SK-N-SH (cell line): ENCODE data around the gene CAMK2D. TPM values are rescaled to one million over a fixed set of nuclear protein-coding genes. Genes with fewer than 3 reads are reported as not detected.

Source experiments
- CTCF ChIA-PET: fragments of 300-600, 350-600 bp; formaldehyde crosslinking; extraction: SDS; loops from one replicate; lab custom pipeline; 2021; lab: Yijun Ruan, JAX
- POLR2A ChIA-PET: fragments of 350-600 bp; sonication (Branson Sonifier 250); formaldehyde crosslinking; extraction: SDS; loops from one replicate; lab custom pipeline; 2020; ENCODE audit warnings: antibody characterized with exemption, inconsistent platforms; lab: Yijun Ruan, JAX
- DNase-seq: peaks from one replicate; pipeline ENCODE4 v3.0.0; 2012
- H2AFZ ChIP-seq: fragments of 200-600 bp; sonication (generic); 2 replicates; pipeline ENCODE4 v1.8.1; 2016; ENCODE audit warnings: antibody characterized with exemption, mild to moderate bottlenecking, low read depth
- H3F3A ChIP-seq: fragments of 200-600 bp; sonication (generic); replicated peaks from 2 replicates; pipeline ENCODE3; 2016; ENCODE audit warnings: antibody characterized with exemption, mild to moderate bottlenecking; ENCODE audit not compliant: insufficient read depth
- H3K27ac ChIP-seq, 2 experiments: fragments of 200-500 bp in 1 of 2; fragments of 200-600 bp in 1 of 2; sonication (Bioruptor generic) in 1 of 2; sonication (generic), shearing (Covaris generic) in 1 of 2; 2 replicates each; pipeline versions ENCODE4 v1.5.1 to v1.6.1; 2014 to 2016; ENCODE audit warnings: low read depth in 2 of 2, inconsistent platforms in 1 of 2, low read length in 1 of 2, mild to moderate bottlenecking in 1 of 2, mixed read lengths in 1 of 2
- H3K27me3 ChIP-seq: fragments of 200-600 bp; sonication (generic), shearing (Covaris generic); 2 replicates; pipeline ENCODE4 v1.6.1; 2016; ENCODE audit warnings: mixed run types; ENCODE audit not compliant: insufficient read depth
- H3K36me3 ChIP-seq, 2 experiments: fragments of 200-500 bp in 1 of 2; fragments of 200-600 bp in 1 of 2; sonication (Bioruptor generic) in 1 of 2; sonication (generic) in 1 of 2; replicated peaks in 1 of 2; 2 replicates each; pipeline versions ENCODE3 to v1.5.1; 2014 to 2016; ENCODE audit warnings: low read length in 1 of 2, mild to moderate bottlenecking in 1 of 2; ENCODE audit not compliant: insufficient read depth in 2 of 2, control insufficient read depth in 1 of 2
- H3K4me1 ChIP-seq, 2 experiments: fragments of 200-500 bp in 1 of 2; fragments of 200-600 bp in 1 of 2; sonication (Bioruptor generic) in 1 of 2; sonication (generic), shearing (Covaris generic) in 1 of 2; 2 replicates each; pipeline versions ENCODE4 v1.5.1 to v1.6.1; 2014 to 2016; ENCODE audit warnings: low read depth in 1 of 2, low read length in 1 of 2, mixed run types in 1 of 2; ENCODE audit not compliant: insufficient read depth in 2 of 2, control insufficient read depth in 1 of 2
- H3K4me2 ChIP-seq: fragments of 200-600 bp; sonication (generic), shearing (Covaris generic); 2 replicates; pipeline ENCODE4 v1.6.1; 2017; ENCODE audit warnings: mixed run types
- H3K4me3 ChIP-seq, 2 experiments: fragments of 200-500 bp in 1 of 2; fragments of 200-600 bp in 1 of 2; sonication (Bioruptor generic) in 1 of 2; sonication (generic), shearing (Covaris generic) in 1 of 2; 2 replicates each; pipeline versions ENCODE4 v1.5.1 to v1.8.1; 2014 to 2016; ENCODE audit warnings: low read depth in 2 of 2, inconsistent platforms in 1 of 2, low read length in 1 of 2, mild to moderate bottlenecking in 1 of 2, mixed read lengths in 1 of 2, moderate library complexity in 1 of 2
- H3K79me2 ChIP-seq: fragments of 200-600 bp; sonication (generic); 2 replicates; pipeline ENCODE4 v1.8.1; 2017; ENCODE audit warnings: mild to moderate bottlenecking; ENCODE audit not compliant: insufficient read depth
- H3K9ac ChIP-seq: fragments of 200-600 bp; sonication (generic); 2 replicates; pipeline ENCODE4 v1.6.1; 2017; ENCODE audit warnings: mixed run types
- H3K9me2 ChIP-seq: fragments of 200-600 bp; sonication (generic); 2 replicates; pipeline ENCODE4 v1.6.1; 2017; ENCODE audit warnings: mixed run types
- H3K9me3 ChIP-seq: fragments of 200-600 bp; sonication (generic); 2 replicates; pipeline ENCODE4 v1.6.1; 2017; ENCODE audit warnings: mixed run types, mild to moderate bottlenecking, moderate library complexity
- H4K20me1 ChIP-seq: fragments of 200-600 bp; sonication (generic); 2 replicates; pipeline ENCODE4 v1.6.1; 2017; ENCODE audit warnings: mild to moderate bottlenecking, mixed run types; ENCODE audit not compliant: insufficient read depth
- CHD2 ChIP-seq: fragments of 150-350 bp; IDR thresholded peaks from 2 replicates; pipeline ENCODE4 v1.6.1; 2018; ENCODE audit warnings: low read length; ENCODE audit not compliant: partially characterized antibody
- EP300 ChIP-seq, 2 experiments: IDR thresholded peaks; 2 replicates each; pipeline versions ENCODE4 v1.4.0 to v1.6.1; 2012; ENCODE audit warnings: borderline replicate concordance in 1 of 2, low read depth in 1 of 2, low read length in 1 of 2
- EZH2phosphoT487 ChIP-seq: fragments of 200-600 bp; sonication (generic); IDR thresholded peaks from 2 replicates; pipeline ENCODE4 v1.6.1; 2017; ENCODE audit warnings: low read depth, mixed run types, mild to moderate bottlenecking, antibody characterized with exemption, moderate library complexity, borderline replicate concordance
- FOSL2 ChIP-seq: IDR thresholded peaks from 2 replicates; pipeline ENCODE4 v1.4.0; 2012; ENCODE audit warnings: low read depth, mild to moderate bottlenecking, moderate library complexity, borderline replicate concordance
- FOXJ3 ChIP-seq: sonication (generic); formaldehyde crosslinking; IDR thresholded peaks from 2 replicates; pipeline ENCODE4 v1.5.1; 2020; ENCODE audit warnings: mild to moderate bottlenecking, missing genetic modification reagents
- GABPA ChIP-seq: IDR thresholded peaks from 2 replicates; pipeline ENCODE4 v1.4.0; 2012; ENCODE audit warnings: low read depth, mild to moderate bottlenecking
- JUND ChIP-seq: IDR thresholded peaks from 2 replicates; pipeline ENCODE4 v1.4.0; 2012
- MEF2A ChIP-seq: IDR thresholded peaks from 2 replicates; pipeline ENCODE4 v1.4.0; 2012; ENCODE audit warnings: low read depth, borderline replicate concordance
- RAD21 ChIP-seq: IDR thresholded peaks from 2 replicates; pipeline ENCODE4 v1.6.1; 2012; ENCODE audit warnings: mild to moderate bottlenecking, low read length
- RCOR1 ChIP-seq: fragments of 150-350 bp; IDR thresholded peaks from 2 replicates; pipeline ENCODE4 v1.6.1; 2017; ENCODE audit warnings: antibody characterized with exemption, low read length
- SIN3A ChIP-seq: IDR thresholded peaks from 2 replicates; pipeline ENCODE4 v1.6.1; 2012; ENCODE audit warnings: low read depth, mild to moderate bottlenecking, low read length, moderate library complexity, borderline replicate concordance
- TAF1 ChIP-seq: IDR thresholded peaks from 2 replicates; pipeline ENCODE4 v1.6.1; 2012; ENCODE audit warnings: low read depth, mild to moderate bottlenecking, low read length, moderate library complexity, borderline replicate concordance
- WGBS: methylation state at CpG from one replicate; pipeline ENCODE4 v1.1.6; 2017; ENCODE audit warnings: low lambda C conversion rate; 5-methylcytosine and 5-hydroxymethylcytosine counted together
- polyA plus RNA-seq, 3 experiments: library from polyadenylated mRNA; depleted of rRNA; stranded (reverse); fragments of >200 nt; gene quantifications; 2 replicates each; pipeline ENCODE4 v1.2.3, GENCODE V29; 2012
- TF ChIP-seq, protein P1 (sequence below): IDR thresholded peaks from 2 replicates; pipeline ENCODE4; 2012
- TF ChIP-seq, protein P2 (sequence below): fragments of 150-350 bp; IDR thresholded peaks from 2 replicates; pipeline ENCODE4 v1.6.1; 2017; ENCODE audit warnings: antibody characterized with exemption, low read length, low read depth, borderline replicate concordance
- TF ChIP-seq, protein P3 (sequence below): IDR thresholded peaks from 2 replicates; pipeline ENCODE4 v1.4.0; 2012; ENCODE audit warnings: low read depth, borderline replicate concordance

Gene CAMK2D
- polyA plus RNA-seq, 1 of the 3 experiments (the other 2 are of a cell fraction) = 17.0 TPM

DNA sequence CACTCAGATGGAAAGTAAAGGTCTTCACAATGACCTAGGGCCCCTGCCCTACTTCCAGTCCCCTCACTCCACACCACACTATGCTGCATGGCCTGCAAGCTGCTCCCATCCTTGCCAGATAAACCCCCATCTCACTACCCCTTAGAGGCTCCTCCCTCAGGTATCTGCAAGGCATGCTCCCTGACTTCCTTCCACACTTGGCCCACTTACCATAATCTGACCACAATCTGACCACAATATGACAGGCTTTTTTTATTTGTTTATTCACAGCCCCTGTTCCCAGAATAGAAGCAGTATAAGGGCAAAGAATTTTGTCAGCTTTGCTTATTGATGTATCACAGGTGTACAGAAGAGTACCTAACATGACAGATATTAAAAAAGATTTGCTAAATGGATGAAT is 124.7 kb downstream of the CAMK2D start (continued):
- TF ChIP-seq, protein P1, sequence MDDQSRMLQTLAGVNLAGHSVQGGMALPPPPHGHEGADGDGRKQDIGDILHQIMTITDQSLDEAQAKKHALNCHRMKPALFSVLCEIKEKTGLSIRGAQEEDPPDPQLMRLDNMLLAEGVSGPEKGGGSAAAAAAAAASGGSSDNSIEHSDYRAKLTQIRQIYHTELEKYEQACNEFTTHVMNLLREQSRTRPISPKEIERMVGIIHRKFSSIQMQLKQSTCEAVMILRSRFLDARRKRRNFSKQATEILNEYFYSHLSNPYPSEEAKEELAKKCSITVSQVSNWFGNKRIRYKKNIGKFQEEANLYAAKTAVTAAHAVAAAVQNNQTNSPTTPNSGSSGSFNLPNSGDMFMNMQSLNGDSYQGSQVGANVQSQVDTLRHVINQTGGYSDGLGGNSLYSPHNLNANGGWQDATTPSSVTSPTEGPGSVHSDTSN = peak; percentile 80
- TF ChIP-seq CHD2 (no peak), SIN3A (no peak), MEF2A (peak; percentile 89)

DNA sequence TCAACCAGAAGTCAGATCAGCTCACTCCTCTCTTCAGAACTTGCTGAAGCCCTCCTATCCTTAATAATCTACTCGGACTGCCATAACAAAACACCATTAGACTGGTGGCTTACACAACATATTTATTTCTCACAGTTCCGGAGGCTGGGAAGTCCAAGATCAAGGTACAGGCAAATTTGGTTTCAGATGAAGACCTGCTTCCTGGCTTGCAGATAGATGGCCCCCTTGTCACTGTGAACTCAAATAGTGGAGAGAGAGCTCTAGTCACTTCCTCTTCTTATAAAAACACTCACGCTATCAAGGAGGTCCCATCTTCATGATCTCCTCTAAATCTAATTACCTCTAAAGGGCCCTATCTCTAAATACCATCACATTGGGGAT is 125.1 kb downstream of the CAMK2D start:
- POLR2A ChIA-PET = no interaction called here
- TF ChIP-seq RAD21 = no peak
- TF ChIP-seq, protein P2, sequence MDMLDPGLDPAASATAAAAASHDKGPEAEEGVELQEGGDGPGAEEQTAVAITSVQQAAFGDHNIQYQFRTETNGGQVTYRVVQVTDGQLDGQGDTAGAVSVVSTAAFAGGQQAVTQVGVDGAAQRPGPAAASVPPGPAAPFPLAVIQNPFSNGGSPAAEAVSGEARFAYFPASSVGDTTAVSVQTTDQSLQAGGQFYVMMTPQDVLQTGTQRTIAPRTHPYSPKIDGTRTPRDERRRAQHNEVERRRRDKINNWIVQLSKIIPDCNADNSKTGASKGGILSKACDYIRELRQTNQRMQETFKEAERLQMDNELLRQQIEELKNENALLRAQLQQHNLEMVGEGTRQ = no peak
- TF ChIP-seq GABPA = no peak
- TF ChIP-seq RCOR1 = no peak
- TF ChIP-seq, protein P3, sequence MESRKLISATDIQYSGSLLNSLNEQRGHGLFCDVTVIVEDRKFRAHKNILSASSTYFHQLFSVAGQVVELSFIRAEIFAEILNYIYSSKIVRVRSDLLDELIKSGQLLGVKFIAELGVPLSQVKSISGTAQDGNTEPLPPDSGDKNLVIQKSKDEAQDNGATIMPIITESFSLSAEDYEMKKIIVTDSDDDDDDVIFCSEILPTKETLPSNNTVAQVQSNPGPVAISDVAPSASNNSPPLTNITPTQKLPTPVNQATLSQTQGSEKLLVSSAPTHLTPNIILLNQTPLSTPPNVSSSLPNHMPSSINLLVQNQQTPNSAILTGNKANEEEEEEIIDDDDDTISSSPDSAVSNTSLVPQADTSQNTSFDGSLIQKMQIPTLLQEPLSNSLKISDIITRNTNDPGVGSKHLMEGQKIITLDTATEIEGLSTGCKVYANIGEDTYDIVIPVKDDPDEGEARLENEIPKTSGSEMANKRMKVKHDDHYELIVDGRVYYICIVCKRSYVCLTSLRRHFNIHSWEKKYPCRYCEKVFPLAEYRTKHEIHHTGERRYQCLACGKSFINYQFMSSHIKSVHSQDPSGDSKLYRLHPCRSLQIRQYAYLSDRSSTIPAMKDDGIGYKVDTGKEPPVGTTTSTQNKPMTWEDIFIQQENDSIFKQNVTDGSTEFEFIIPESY = no peak
- no peak for TF ChIP-seq JUND
- no peak for TF ChIP-seq EZH2phosphoT487
- TF ChIP-seq, protein P1 = no peak
- TF ChIP-seq TAF1 = no peak
- TF ChIP-seq SIN3A = no peak
- TF ChIP-seq FOXJ3 = no peak
- no peak for TF ChIP-seq EP300 (IDR thresholded peaks at IDR 0.05; ENCODE audit: borderline replicate concordance in 1 of 2, low read depth in 1 of 2, low read length in 1 of 2)
- no peak for TF ChIP-seq FOSL2
- TF ChIP-seq, all 33 proteins: peak for 0
- WGBS = 93% methylated on average over 3 of the region's 3 CpGs
- no peaks in the 10 kb centered on the region for H3K27me3 ChIP-seq
- no peak overlapping the region for H2AFZ ChIP-seq
- no peak overlapping the region for H3K4me3 ChIP-seq
- H3K9ac ChIP-seq = no peak overlapping the region
- H3K4me1 ChIP-seq = peaks cover 11 to 14% of the 10 kb centered on the region in 2 experiments; a peak in 3 of 4 replicates
- no peak for DNase-seq
- H3K9me2 ChIP-seq = no peaks in the 10 kb centered on the region
- H3K79me2 ChIP-seq = peaks cover 45% of the 10 kb centered on the region
- CTCF ChIA-PET = no interaction called here
- no peaks in the 10 kb centered on the region for H3K36me3 ChIP-seq
- H3K9me3 ChIP-seq = no peaks in the 10 kb centered on the region
- no peak overlapping the region for H3K27ac ChIP-seq
- peaks cover 51% of the 10 kb centered on the region for H4K20me1 ChIP-seq
- no peak overlapping the region for H3K4me2 ChIP-seq
- H3F3A ChIP-seq = peaks cover 15% of the 10 kb centered on the region
